IMR-90 (cell line): Measurements from ENCODE around the gene MSRB1. TPM values are rescaled to one million over a fixed set of nuclear protein-coding genes. Genes with fewer than 3 reads are reported as not detected.

Source experiments
- ATAC-seq: fragments of 200-7000 bp; cut with Tn5 transposase; 2 replicates; pipeline ENCODE4 v1.9.1; 2020; ENCODE audit warnings: low read depth, mild to moderate bottlenecking, moderate library complexity
- BruUV-seq: library from RNA; stranded (reverse); fragments of 400-500 nt; replicated peaks from 2 replicates; lab custom pipeline; 2021; lab: Mats Ljungman, UMichigan
- CTCF ChIA-PET: fragments of 300-600 bp; formaldehyde crosslinking; extraction: SDS; loops from one replicate; lab custom pipeline; 2021; ENCODE audit warnings: antibody characterized with exemption; lab: Yijun Ruan, JAX
- POLR2A ChIA-PET: fragments of 300-600 bp; sonication (Branson Sonifier 250); formaldehyde crosslinking; loops from one replicate; lab custom pipeline; 2022; ENCODE audit warnings: antibody characterized with exemption; ENCODE audit not compliant: unreplicated experiment; lab: Charles Lee
- DNase-seq: peaks from one replicate; pipeline ENCODE4 v3.0.0; 2013
- H2AFZ ChIP-seq: replicated peaks from 2 replicates; pipeline ENCODE3; 2013; ENCODE audit warnings: low read length, mild to moderate bottlenecking; ENCODE audit not compliant: poor library complexity
- H2AK5ac ChIP-seq: 2 replicates; pipeline ENCODE4 v1.6.1; 2013; ENCODE audit warnings: low read depth, low read length, inconsistent platforms
- H2AK9ac ChIP-seq: replicated peaks from 2 replicates; pipeline ENCODE3; 2013; ENCODE audit warnings: mild to moderate bottlenecking, low read depth, low read length, moderate library complexity; ENCODE audit not compliant: poor library complexity
- H2BK120ac ChIP-seq: 2 replicates; pipeline ENCODE4 v1.6.1; 2013; ENCODE audit warnings: low read depth, low read length, inconsistent platforms
- H2BK15ac ChIP-seq: 3 replicates; pipeline ENCODE4 v1.6.1; 2013; ENCODE audit warnings: low read depth, low read length, inconsistent platforms
- H2BK20ac ChIP-seq: 2 replicates; pipeline ENCODE4 v1.6.1; 2013; ENCODE audit warnings: low read depth, mild to moderate bottlenecking, inconsistent platforms, low read length, moderate library complexity
- H2BK5ac ChIP-seq: 2 replicates; pipeline ENCODE4 v1.6.1; 2013; ENCODE audit warnings: mild to moderate bottlenecking, low read depth, low read length, inconsistent platforms; ENCODE audit not compliant: poor library complexity, severe bottlenecking
- H3K14ac ChIP-seq: replicated peaks from 2 replicates; pipeline ENCODE4 v1.6.1; 2013; ENCODE audit warnings: low read depth, low read length, inconsistent platforms
- H3K18ac ChIP-seq: 2 replicates; pipeline ENCODE4 v1.6.1; 2013; ENCODE audit warnings: low read depth, low read length, control low read depth
- H3K23ac ChIP-seq: 2 replicates; pipeline ENCODE4 v1.6.1; 2013; ENCODE audit warnings: low read depth, low read length, inconsistent platforms
- H3K27ac ChIP-seq: 2 replicates; pipeline ENCODE4 v1.5.1; 2013; ENCODE audit warnings: mild to moderate bottlenecking, control low read depth, low read length; ENCODE audit not compliant: insufficient read depth
- H3K27me3 ChIP-seq: 2 replicates; pipeline ENCODE4 v1.6.1; 2013; ENCODE audit warnings: low read length; ENCODE audit not compliant: control insufficient read depth, insufficient read depth
- H3K36me3 ChIP-seq: 2 replicates; pipeline ENCODE4 v1.6.1; 2013; ENCODE audit warnings: low read length, mixed read lengths; ENCODE audit not compliant: control insufficient read depth, insufficient read depth
- H3K4ac ChIP-seq: 2 replicates; pipeline ENCODE4 v1.6.1; 2013; ENCODE audit warnings: low read depth, low read length, inconsistent platforms
- H3K4me1 ChIP-seq: 2 replicates; pipeline ENCODE4 v1.6.1; 2013; ENCODE audit warnings: low read length, mixed read lengths; ENCODE audit not compliant: control insufficient read depth, insufficient read depth
- H3K4me2 ChIP-seq: 2 replicates; pipeline ENCODE4 v1.6.1; 2013; ENCODE audit warnings: low read depth, mild to moderate bottlenecking, control low read depth, low read length, moderate library complexity
- H3K4me3 ChIP-seq: 2 replicates; pipeline ENCODE4 v1.5.1; 2013; ENCODE audit warnings: low read depth, mild to moderate bottlenecking, control low read depth, low read length, moderate library complexity; ENCODE audit not compliant: insufficient read depth
- H3K56ac ChIP-seq: 2 replicates; pipeline ENCODE4 v1.6.1; 2013; ENCODE audit warnings: low read length, inconsistent platforms; ENCODE audit not compliant: insufficient read depth; ENCODE audit errors: extremely low read depth
- H3K79me1 ChIP-seq, 2 experiments: 2 replicates each; pipeline ENCODE4 v1.6.1; 2013; ENCODE audit warnings: low read length in 2 of 2, inconsistent platforms in 1 of 2, low read depth in 1 of 2
- H3K9ac ChIP-seq: 2 replicates; pipeline ENCODE4 v1.6.1; 2013; ENCODE audit warnings: low read depth, low read length, control low read depth
- H3K9me1 ChIP-seq: 2 replicates; pipeline ENCODE4 v1.6.1; 2013; ENCODE audit warnings: low read length, inconsistent platforms; ENCODE audit not compliant: insufficient read depth
- H3K9me3 ChIP-seq: 2 replicates; pipeline ENCODE4 v1.6.1; 2013; ENCODE audit warnings: low read length; ENCODE audit not compliant: control insufficient read depth, insufficient read depth
- H4K20me1 ChIP-seq: 2 replicates; pipeline ENCODE4 v1.6.1; 2013; ENCODE audit warnings: low read length, inconsistent platforms; ENCODE audit not compliant: insufficient read depth
- H4K5ac ChIP-seq: 2 replicates; pipeline ENCODE4 v1.6.1; 2013; ENCODE audit warnings: mild to moderate bottlenecking, low read depth, low read length, control low read depth
- H4K8ac ChIP-seq, 2 experiments: 2 replicates each; pipeline ENCODE4 v1.6.1; 2013; ENCODE audit warnings: low read depth in 2 of 2, low read length in 2 of 2, control low read depth in 1 of 2, inconsistent platforms in 1 of 2
- H4K91ac ChIP-seq: 2 replicates; pipeline ENCODE4 v1.6.1; 2013; ENCODE audit warnings: low read depth, low read length, inconsistent platforms; ENCODE audit not compliant: insufficient read depth
- CEBPB ChIP-seq: IDR thresholded peaks from 2 replicates; pipeline ENCODE4 v1.6.1; 2012; ENCODE audit warnings: low read depth, low read length, improper control_type of control experiment
- MAFK ChIP-seq: IDR thresholded peaks from 2 replicates; pipeline ENCODE4 v1.6.1; 2012; ENCODE audit warnings: low read depth, low read length, improper control_type of control experiment
- MXI1 ChIP-seq: IDR thresholded peaks from 2 replicates; pipeline ENCODE4 v1.6.1; 2012; ENCODE audit warnings: low read depth, mild to moderate bottlenecking, low read length, moderate library complexity, borderline replicate concordance
- RFX5 ChIP-seq: IDR thresholded peaks from 2 replicates; pipeline ENCODE4 v1.8.0; 2012; ENCODE audit warnings: low read depth, mild to moderate bottlenecking, low read length, moderate library complexity
- WGBS, 2 experiments: methylation state at CpG; one replicate each; pipeline versions ENCODE4 v1.1.5 to v1.1.7; 2013; ENCODE audit warnings: missing lambda C conversion rate in 2 of 2; ENCODE audit not compliant: insufficient read length in 1 of 2; ENCODE audit errors: extremely low coverage in 2 of 2; 5-methylcytosine and 5-hydroxymethylcytosine counted together
- dilution Hi-C: fragments of 300-500 bp; cut with HindIII; formaldehyde crosslinking; loops from one replicate; pipeline ENCODE4 v1.14.3; 2018; ENCODE audit warnings: low sequenced_read_pairs; ENCODE audit not compliant: unreplicated experiment
- in situ Hi-C: fragments of 300-500 bp; cut with MboI; formaldehyde crosslinking; loops from 3 replicates; pipeline ENCODE4 v1.14.3; 2019; ENCODE audit warnings: low sequenced_read_pairs, inconsistent platforms, mixed read lengths
- intact Hi-C: fragments of 100-400 bp; cut with micrococcal nuclease; formaldehyde crosslinking; loops from 2 replicates; pipeline ENCODE4 v1.10.0; 2022
- polyA plus RNA-seq, 3 experiments: library from polyadenylated mRNA; depleted of rRNA; stranded (reverse); fragments of >200 nt; gene quantifications; 2 replicates each; pipeline ENCODE4 v1.2.3, GENCODE V29; 2012; ENCODE audit warnings: low replicate concordance in 1 of 3
- total RNA-seq: library from RNA; depleted of rRNA; stranded (reverse); fragments of >200 nt; gene quantifications from 2 replicates; pipeline ENCODE4 v1.2.3, GENCODE V29; 2012

The MSRB1 gene
- total and polyA plus RNA-seq, 2 of the 4 experiments (the other 2 are of a cell fraction): 17.0 to 32.3 TPM

DNA sequence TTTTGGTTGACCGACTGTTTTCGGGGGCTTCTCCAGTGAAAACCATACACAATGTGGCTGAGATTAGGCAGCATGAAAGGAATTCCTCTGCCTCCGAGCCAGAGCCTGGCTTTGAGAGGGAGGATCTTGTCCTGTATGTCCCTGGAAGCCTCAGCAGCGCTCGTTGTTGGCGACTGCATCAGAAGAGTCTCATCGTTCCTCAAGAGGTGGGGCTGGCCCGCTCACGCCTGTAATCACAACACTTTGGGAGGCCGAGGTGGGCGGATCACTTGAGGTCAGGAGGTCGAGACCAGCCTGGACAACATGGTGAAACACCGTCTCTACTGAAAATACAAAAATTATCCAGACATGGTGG lies 39.8 kb downstream of the MSRB1 start:
- CTCF ChIA-PET: no interaction called here
- BruUV-seq: no TSS peak

More for the DNA sequence above, 39.8 kb downstream of the MSRB1 start:
- H2AFZ ChIP-seq: no peak overlapping the region
- no peak overlapping the region for H3K4me3 ChIP-seq
- H2BK20ac ChIP-seq: no peak overlapping the region
- no peak overlapping the region for H2AK5ac ChIP-seq
- H2BK120ac ChIP-seq: no peak overlapping the region
- ATAC-seq: no peak
- H4K5ac ChIP-seq: no peak overlapping the region
- H4K91ac ChIP-seq: no peak overlapping the region
- H3K79me1 ChIP-seq: no peaks in the 10 kb centered on the region
- H3K36me3 ChIP-seq: no peaks in the 10 kb centered on the region
- no peak overlapping the region for H3K14ac ChIP-seq
- H2BK5ac ChIP-seq: no peak overlapping the region
- peaks cover 60% of the 10 kb centered on the region for H3K27me3 ChIP-seq
- no peak overlapping the region for H3K27ac ChIP-seq
- intact Hi-C loops: no loop called here
- H3K9me3 ChIP-seq: no peaks in the 10 kb centered on the region
- H3K4me2 ChIP-seq: no peak overlapping the region
- H3K4me1 ChIP-seq: no peaks in the 10 kb centered on the region
- no peak overlapping the region for H3K56ac ChIP-seq
- H4K20me1 ChIP-seq: no peaks in the 10 kb centered on the region
- H3K18ac ChIP-seq: no peak overlapping the region
- no peaks in the 10 kb centered on the region for H3K9me1 ChIP-seq
- in situ Hi-C loops: no loop called here
- 60% methylated on average over 4 of the region's 13 CpGs; no CpG with 5 or more reads in 1 of the 2 experiments for WGBS, 2 experiments
- POLR2A ChIA-PET: no interaction called here
- no peak for TF ChIP-seq CEBPB
- no peak for TF ChIP-seq RFX5
- TF ChIP-seq MAFK: no peak
- TF ChIP-seq MXI1: no peak
- no peak overlapping the region for H2AK9ac ChIP-seq
- H4K8ac ChIP-seq: no peak overlapping the region
- no peak for DNase-seq
- H3K4ac ChIP-seq: no peak overlapping the region
- H3K9ac ChIP-seq: no peak overlapping the region
- H2BK15ac ChIP-seq: no peak overlapping the region
- H3K23ac ChIP-seq: no peak overlapping the region
- dilution Hi-C loops: no loop called here
